PC-3 (cell line): ENCODE results near the gene EIF4G3. TPM values are rescaled to one million over a fixed set of nuclear protein-coding genes. Genes with fewer than 3 reads are reported as not detected.
A peak's percentile ranks its signal among the peaks of the same experiment; 100 is the strongest.

Experiments
- ATAC-seq: fragments of 200-7000 bp; cut with Tn5 transposase; 2 replicates; pipeline ENCODE4 v1.9.1; 2020; ENCODE audit warnings: mild to moderate bottlenecking, moderate library complexity
- Bru-seq: library from RNA; stranded (reverse); fragments of 400-500 nt; gene quantifications from one replicate; lab custom pipeline; 2021; lab: Mats Ljungman, UMichigan
- BruChase-seq, 2 experiments: library from RNA; stranded (reverse); fragments of 400-500 nt; gene quantifications; one replicate each; lab custom pipeline; 2021; lab: Mats Ljungman, UMichigan
- BruUV-seq: library from RNA; stranded (reverse); fragments of 400-500 nt; replicated peaks from 2 replicates; lab custom pipeline; 2021; lab: Mats Ljungman, UMichigan
- CTCF ChIA-PET: fragments of 300-600 bp; sonication (Branson Sonifier 250); formaldehyde crosslinking; loops from one replicate; lab custom pipeline; 2022; ENCODE audit warnings: antibody characterized with exemption; lab: Charles Lee
- POLR2A ChIA-PET: fragments of 300-600 bp; sonication (Branson Sonifier 250); formaldehyde crosslinking; loops from one replicate; lab custom pipeline; 2022; ENCODE audit warnings: antibody characterized with exemption; ENCODE audit not compliant: unreplicated experiment; lab: Charles Lee
- DNase-seq: peaks from one replicate; pipeline ENCODE4 v3.0.0-alpha.2; 2015
- H2AFZ ChIP-seq: fragments of 300-600 bp; sonication (generic); 2 replicates; pipeline ENCODE4 v1.6.0; 2016; ENCODE audit warnings: antibody characterized with exemption, low read length
- H3F3A ChIP-seq: fragments of 300-600 bp; sonication (generic); one replicate; pipeline ENCODE4 v1.6.0; 2017; ENCODE audit warnings: antibody characterized with exemption, low read length, control low read depth, mild to moderate bottlenecking; ENCODE audit not compliant: unreplicated experiment
- H3K27ac ChIP-seq: fragments of 300-600 bp; sonication (generic); 2 replicates; pipeline ENCODE4 v1.5.1; 2016; ENCODE audit warnings: mild to moderate bottlenecking, low read length
- H3K27me3 ChIP-seq: fragments of 300-600 bp; sonication (generic); 2 replicates; pipeline ENCODE4 v1.6.1; 2016; ENCODE audit warnings: low read length, mixed read lengths
- H3K36me3 ChIP-seq: fragments of 300-600 bp; sonication (generic); 2 replicates; pipeline ENCODE4 v1.6.1; 2016; ENCODE audit warnings: low read depth, mixed run types, low read length, mixed read lengths
- H3K4me1 ChIP-seq: fragments of 300-600 bp; sonication (generic); 2 replicates; pipeline ENCODE4 v1.5.1; 2016; ENCODE audit warnings: low read length; ENCODE audit not compliant: insufficient read depth
- H3K4me2 ChIP-seq: fragments of 300-600 bp; sonication (generic); 2 replicates; pipeline ENCODE4 v1.6.0; 2016; ENCODE audit warnings: low read length
- H3K4me3 ChIP-seq: fragments of 300-600 bp; sonication (generic); 2 replicates; pipeline ENCODE4 v1.5.1; 2016; ENCODE audit warnings: mild to moderate bottlenecking, low read length, mixed read lengths
- H3K79me2 ChIP-seq: fragments of 300-600 bp; sonication (generic); 2 replicates; pipeline ENCODE4 v1.6.1; 2017; ENCODE audit warnings: low read length, mixed read lengths
- H3K9ac ChIP-seq: fragments of 300-600 bp; sonication (generic); 2 replicates; pipeline ENCODE4 v1.6.0; 2016; ENCODE audit warnings: mild to moderate bottlenecking, low read length
- H3K9me2 ChIP-seq: fragments of 300-600 bp; sonication (generic); replicated peaks from 2 replicates; pipeline ENCODE4 v1.6.1; 2016; ENCODE audit warnings: mixed run types, low read length, mixed read lengths
- H3K9me3 ChIP-seq: fragments of 300-600 bp; sonication (generic); 2 replicates; pipeline ENCODE4 v1.6.1; 2016; ENCODE audit warnings: low read length, mixed read lengths
- H4K20me1 ChIP-seq: fragments of 300-600 bp; sonication (generic); 2 replicates; pipeline ENCODE4 v1.6.1; 2016; ENCODE audit warnings: low read length, mixed read lengths
- EZH2 ChIP-seq: fragments of 300-600 bp; sonication (generic); IDR thresholded peaks from one replicate; pipeline ENCODE4 v1.6.1; 2017; ENCODE audit warnings: antibody characterized with exemption, mild to moderate bottlenecking, low read length; ENCODE audit not compliant: unreplicated experiment
- EZH2phosphoT487 ChIP-seq: fragments of 300-600 bp; sonication (generic); IDR thresholded peaks from 2 replicates; pipeline ENCODE4 v1.6.1; 2018; ENCODE audit warnings: mild to moderate bottlenecking, antibody characterized with exemption, low read length, borderline replicate concordance
- intact Hi-C: fragments of 100-400 bp; cut with micrococcal nuclease; formaldehyde crosslinking; loops from 2 replicates; pipeline ENCODE4 v1.9.0; 2023
- long read RNA-seq: library from polyadenylated mRNA; unstranded; transcript quantifications from one replicate; pipeline ENCODE4 v2.0.0, GENCODE V29; 2021; ENCODE audit not compliant: unreplicated experiment
- total RNA-seq: library from RNA; depleted of rRNA; stranded (reverse); fragments of >200 nt; gene quantifications from 2 replicates; pipeline ENCODE4 v1.2.3, GENCODE V29; 2014; rRNA removed
- TF ChIP-seq, protein P1 (sequence below): fragments of 300-600 bp; sonication (generic); conservative IDR thresholded peaks from 2 replicates; pipeline ENCODE4 v1.5.1; 2017; ENCODE audit warnings: antibody characterized with exemption, low read depth, mild to moderate bottlenecking, low read length

Gene EIF4G3, protein sequence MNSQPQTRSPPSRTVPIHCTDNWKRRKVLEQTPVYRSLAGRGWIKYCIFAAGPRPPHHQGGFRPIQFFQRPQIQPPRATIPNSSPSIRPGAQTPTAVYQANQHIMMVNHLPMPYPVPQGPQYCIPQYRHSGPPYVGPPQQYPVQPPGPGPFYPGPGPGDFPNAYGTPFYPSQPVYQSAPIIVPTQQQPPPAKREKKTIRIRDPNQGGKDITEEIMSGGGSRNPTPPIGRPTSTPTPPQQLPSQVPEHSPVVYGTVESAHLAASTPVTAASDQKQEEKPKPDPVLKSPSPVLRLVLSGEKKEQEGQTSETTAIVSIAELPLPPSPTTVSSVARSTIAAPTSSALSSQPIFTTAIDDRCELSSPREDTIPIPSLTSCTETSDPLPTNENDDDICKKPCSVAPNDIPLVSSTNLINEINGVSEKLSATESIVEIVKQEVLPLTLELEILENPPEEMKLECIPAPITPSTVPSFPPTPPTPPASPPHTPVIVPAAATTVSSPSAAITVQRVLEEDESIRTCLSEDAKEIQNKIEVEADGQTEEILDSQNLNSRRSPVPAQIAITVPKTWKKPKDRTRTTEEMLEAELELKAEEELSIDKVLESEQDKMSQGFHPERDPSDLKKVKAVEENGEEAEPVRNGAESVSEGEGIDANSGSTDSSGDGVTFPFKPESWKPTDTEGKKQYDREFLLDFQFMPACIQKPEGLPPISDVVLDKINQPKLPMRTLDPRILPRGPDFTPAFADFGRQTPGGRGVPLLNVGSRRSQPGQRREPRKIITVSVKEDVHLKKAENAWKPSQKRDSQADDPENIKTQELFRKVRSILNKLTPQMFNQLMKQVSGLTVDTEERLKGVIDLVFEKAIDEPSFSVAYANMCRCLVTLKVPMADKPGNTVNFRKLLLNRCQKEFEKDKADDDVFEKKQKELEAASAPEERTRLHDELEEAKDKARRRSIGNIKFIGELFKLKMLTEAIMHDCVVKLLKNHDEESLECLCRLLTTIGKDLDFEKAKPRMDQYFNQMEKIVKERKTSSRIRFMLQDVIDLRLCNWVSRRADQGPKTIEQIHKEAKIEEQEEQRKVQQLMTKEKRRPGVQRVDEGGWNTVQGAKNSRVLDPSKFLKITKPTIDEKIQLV (N-terminal part only)
- 16.9 and 25.0 TPM in 2 replicates for total RNA-seq
- Bru-seq, nascent RNA: percentile 87 among the genes with signal in this experiment
- BruChase-seq, experiment 1, labeled RNA remaining after a 6-hour chase: percentile 81 among the genes with signal in this experiment
- BruChase-seq, experiment 2, labeled RNA remaining after a 2-hour chase: percentile 80 among the genes with signal in this experiment
- long read RNA-seq, full-length matches to known transcripts: 2 of 60 reads
- long read RNA-seq, partial matches to known transcripts: 36 of 60 reads
- long read RNA-seq, other reads (novel, unspliced or antisense): 22 of 60 reads

DNA sequence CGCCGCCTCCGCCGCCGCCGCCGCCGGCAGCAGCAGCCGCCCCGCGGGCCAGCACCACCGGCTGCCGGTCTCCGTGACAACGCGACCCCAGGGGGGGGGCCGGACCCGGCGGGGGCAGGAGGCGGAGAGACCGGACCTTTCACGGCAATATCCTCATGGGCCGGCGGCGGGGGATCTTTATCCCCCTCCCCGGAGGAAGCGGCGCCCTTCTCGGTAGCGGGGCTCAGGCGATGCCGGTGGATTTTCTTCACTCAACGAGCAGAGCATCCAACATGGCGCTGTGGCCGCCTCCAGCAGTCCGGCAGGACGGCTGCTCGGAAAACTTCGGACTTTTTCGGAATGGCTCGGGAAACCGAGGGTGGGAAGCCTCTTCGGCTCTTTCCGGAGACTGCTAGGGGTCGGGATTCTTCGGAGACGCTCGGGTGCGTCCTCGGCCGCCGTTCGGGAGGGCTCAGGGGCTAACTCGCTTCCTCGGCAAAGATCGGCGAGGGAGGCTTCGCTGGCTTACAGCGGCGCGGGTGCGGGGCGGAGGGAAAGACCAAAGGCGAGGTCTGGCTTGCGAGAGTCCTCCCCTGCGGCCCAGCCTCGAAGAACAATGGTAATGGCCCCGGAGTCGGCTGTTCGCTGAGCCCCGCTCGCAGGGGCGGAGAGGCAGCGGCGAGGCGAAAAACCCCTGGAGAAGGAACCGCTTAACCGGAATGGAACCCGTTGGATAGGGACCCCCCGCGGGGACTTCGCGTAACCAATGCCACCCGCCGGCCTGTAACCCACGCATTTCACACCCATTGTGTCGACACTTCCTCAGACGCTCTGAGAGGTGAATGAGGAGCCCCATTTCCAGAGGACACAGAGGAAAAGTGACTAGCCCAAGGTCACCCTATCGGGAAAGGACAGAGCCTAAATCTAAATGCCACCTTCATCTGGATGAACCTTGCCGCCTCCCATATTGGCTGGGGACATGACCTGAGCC, at the start of gene EIF4G3:
EIF4G3 (minus strand) TSS at position 312 of the 970 bp plus-strand sequence. CDS start 174,155 bp downstream, outside the sequence.
- ATAC-seq (peak; percentile 97), DNase-seq (peak; percentile 99)
- intact Hi-C loops: loop anchor here (5.0 to 10.0 kb wide), 3 partner anchors 62 to 605 kb away; no protein-coding TSS in a partner anchor
- TF ChIP-seq EZH2 (no peak), EZH2phosphoT487 (no peak)
- TF ChIP-seq, protein P1, sequence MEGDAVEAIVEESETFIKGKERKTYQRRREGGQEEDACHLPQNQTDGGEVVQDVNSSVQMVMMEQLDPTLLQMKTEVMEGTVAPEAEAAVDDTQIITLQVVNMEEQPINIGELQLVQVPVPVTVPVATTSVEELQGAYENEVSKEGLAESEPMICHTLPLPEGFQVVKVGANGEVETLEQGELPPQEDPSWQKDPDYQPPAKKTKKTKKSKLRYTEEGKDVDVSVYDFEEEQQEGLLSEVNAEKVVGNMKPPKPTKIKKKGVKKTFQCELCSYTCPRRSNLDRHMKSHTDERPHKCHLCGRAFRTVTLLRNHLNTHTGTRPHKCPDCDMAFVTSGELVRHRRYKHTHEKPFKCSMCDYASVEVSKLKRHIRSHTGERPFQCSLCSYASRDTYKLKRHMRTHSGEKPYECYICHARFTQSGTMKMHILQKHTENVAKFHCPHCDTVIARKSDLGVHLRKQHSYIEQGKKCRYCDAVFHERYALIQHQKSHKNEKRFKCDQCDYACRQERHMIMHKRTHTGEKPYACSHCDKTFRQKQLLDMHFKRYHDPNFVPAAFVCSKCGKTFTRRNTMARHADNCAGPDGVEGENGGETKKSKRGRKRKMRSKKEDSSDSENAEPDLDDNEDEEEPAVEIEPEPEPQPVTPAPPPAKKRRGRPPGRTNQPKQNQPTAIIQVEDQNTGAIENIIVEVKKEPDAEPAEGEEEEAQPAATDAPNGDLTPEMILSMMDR: no peak
- Histone ChIP-seq H3K9me2 (no peaks in the 10 kb centered on the region), H3K79me2 (peaks cover 38% of the 10 kb centered on the region), H3K27ac (no peak within 1 kb of the TSS; the same call in 1 of the 2 replicates), H3K36me3 (no peaks in the 10 kb centered on the region), H2AFZ (peak within 1 kb of the TSS; percentile 96), H3K4me1 (peaks cover 13% of the 10 kb centered on the region), H3K4me3 (peak within 1 kb of the TSS; percentile 91), H3K4me2 (peak within 1 kb of the TSS; percentile 81), H3K27me3 (no peaks in the 10 kb centered on the region), H3K9me3 (no peaks in the 10 kb centered on the region), H3F3A (no peaks in the 10 kb centered on the region), H4K20me1 (peaks cover 13% of the 10 kb centered on the region), H3K9ac (peak within 1 kb of the TSS; percentile 81)
- CTCF ChIA-PET: no interaction called here
- BruUV-seq: TSS peak; percentile 86
- POLR2A ChIA-PET: no interaction called here

DNA sequence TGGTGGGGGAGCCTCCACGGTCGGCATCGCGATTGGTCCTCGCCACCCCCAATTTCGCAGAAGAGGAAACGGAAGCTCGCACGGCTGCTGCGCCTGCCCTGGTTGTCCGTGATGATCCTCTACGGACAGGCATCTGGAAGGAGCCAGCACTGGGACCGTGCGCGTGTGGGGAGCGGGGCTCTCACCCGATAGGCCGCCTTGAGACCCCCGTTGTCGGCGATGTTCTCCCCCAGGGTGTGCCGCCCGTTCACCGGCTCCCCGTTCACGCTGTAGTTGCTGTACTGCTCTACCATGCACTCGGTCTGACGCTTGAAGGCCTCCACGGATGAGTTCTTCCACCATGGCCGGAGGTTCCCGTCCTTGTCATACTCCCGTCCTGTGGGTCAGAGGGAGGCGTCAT, 48.4 kb upstream of the EIF4G3 start:
- H4K20me1 ChIP-seq: no peaks in the 10 kb centered on the region
- ATAC-seq: no peak
- no peaks in the 10 kb centered on the region for H3K79me2 ChIP-seq
- no peak overlapping the region for H3K27ac ChIP-seq
- TF ChIP-seq EZH2 (no peak), EZH2phosphoT487 (no peak)
- TF ChIP-seq, protein P1: no peak
- no peaks in the 10 kb centered on the region for H3K27me3 ChIP-seq
- H3K9me3 ChIP-seq: no peaks in the 10 kb centered on the region
- H2AFZ ChIP-seq: no peak overlapping the region
- POLR2A ChIA-PET: no interaction called here
- DNase-seq: no peak
- CTCF ChIA-PET: no interaction called here
- no peak overlapping the region for H3K4me3 ChIP-seq
- H3K4me1 ChIP-seq: peaks cover 10% of the 10 kb centered on the region
- H3K9ac ChIP-seq: no peak overlapping the region
- peaks cover 29% of the 10 kb centered on the region for H3K36me3 ChIP-seq
- no peak overlapping the region for H3K4me2 ChIP-seq
- no TSS peak for BruUV-seq
- no peaks in the 10 kb centered on the region for H3K9me2 ChIP-seq
- H3F3A ChIP-seq: no peaks in the 10 kb centered on the region
- intact Hi-C loops: no loop called here
